Liver (tissue), 9 donors: Measurements from ENCODE around the gene IL21R. TPM values are rescaled to one million over a fixed set of nuclear protein-coding genes. Genes with fewer than 3 reads are reported as not detected.

Experiments
- DNase-seq: peaks from one replicate; pipeline ENCODE4 v3.0.0-alpha.2; 2017; ENCODE audit warnings: low spot score
- H3K27ac ChIP-seq, 2 donors: one replicate each; pipeline ENCODE4 v1.7.0; 2013; ENCODE audit warnings: inconsistent platforms in 2 of 2, low read length in 2 of 2, control low read depth in 1 of 2, low read depth in 1 of 2, mild to moderate bottlenecking in 1 of 2
- H3K27me3 ChIP-seq, 4 donors: one replicate each; pipeline versions ENCODE4 v1.6.1 to v1.7.0; 2013; ENCODE audit warnings: low read length in 3 of 4, inconsistent platforms in 1 of 4, mild to moderate bottlenecking in 1 of 4, moderate library complexity in 1 of 4; ENCODE audit not compliant: control insufficient read depth in 4 of 4, insufficient read depth in 4 of 4
- H3K36me3 ChIP-seq, 4 donors: one replicate each; pipeline versions ENCODE4 v1.6.1 to v1.7.0; 2013; ENCODE audit warnings: low read length in 3 of 4, mild to moderate bottlenecking in 3 of 4, low read depth in 1 of 4, moderate library complexity in 1 of 4; ENCODE audit not compliant: control insufficient read depth in 4 of 4, insufficient read depth in 3 of 4
- H3K4me1 ChIP-seq, 4 donors: one replicate each; pipeline versions ENCODE4 v1.6.1 to v1.7.0; 2013; ENCODE audit warnings: low read length in 3 of 4, mild to moderate bottlenecking in 3 of 4, moderate library complexity in 1 of 4; ENCODE audit not compliant: control insufficient read depth in 4 of 4, insufficient read depth in 4 of 4
- H3K4me3 ChIP-seq, 3 donors: one replicate each; pipeline versions ENCODE4 v1.6.1 to v1.7.0; 2013; ENCODE audit warnings: low read length in 3 of 3, control low read depth in 1 of 3, low read depth in 1 of 3, mild to moderate bottlenecking in 1 of 3
- H3K9ac ChIP-seq, 2 donors: one replicate each; pipeline ENCODE4 v1.7.0; 2013; ENCODE audit warnings: low read length in 2 of 2, mild to moderate bottlenecking in 2 of 2, moderate library complexity in 2 of 2, control low read depth in 1 of 2, low read depth in 1 of 2
- H3K9me3 ChIP-seq, 4 donors: one replicate each; pipeline versions ENCODE4 v1.6.1 to v1.7.0; 2013; ENCODE audit warnings: low read length in 3 of 4; ENCODE audit not compliant: control insufficient read depth in 4 of 4
- EGR1 ChIP-seq, 2 donors: IDR thresholded peaks; 2 replicates each; pipeline ENCODE4 v1.6.1; 2016 to 2018; ENCODE audit warnings: antibody characterized with exemption in 2 of 2, low read depth in 2 of 2
- FOXA1 ChIP-seq: IDR thresholded peaks from 2 replicates; pipeline ENCODE4 v1.6.1; 2016; ENCODE audit warnings: antibody characterized with exemption
- FOXA2 ChIP-seq: IDR thresholded peaks from 2 replicates; pipeline ENCODE4 v1.6.1; 2016; ENCODE audit warnings: antibody characterized with exemption
- HNF4G ChIP-seq: IDR thresholded peaks from 2 replicates; pipeline ENCODE4 v1.6.1; 2016; ENCODE audit warnings: antibody characterized with exemption
- JUND ChIP-seq, 2 donors: IDR thresholded peaks; 2 replicates each; pipeline ENCODE4 v1.6.1; 2016; ENCODE audit warnings: antibody characterized with exemption in 2 of 2
- NR2F2 ChIP-seq: IDR thresholded peaks from 2 replicates; pipeline ENCODE4 v1.6.1; 2016; ENCODE audit warnings: antibody characterized with exemption
- SP1 ChIP-seq: IDR thresholded peaks from 2 replicates; pipeline ENCODE4 v1.6.1; 2018; ENCODE audit warnings: antibody characterized with exemption, mild to moderate bottlenecking
- TAF1 ChIP-seq: conservative IDR thresholded peaks from 2 replicates; pipeline ENCODE4 v1.6.1; 2016; ENCODE audit warnings: antibody characterized with exemption, mild to moderate bottlenecking
- YY1 ChIP-seq: IDR thresholded peaks from 2 replicates; pipeline ENCODE4 v1.6.1; 2016; ENCODE audit warnings: antibody characterized with exemption, mild to moderate bottlenecking
- WGBS: extraction: QIAGEN DNeasy Blood & Tissue Kit; methylation state at CpG from one replicate; pipeline ENCODE4 v1.1.7; 2013; 5-methylcytosine and 5-hydroxymethylcytosine counted together
- polyA plus RNA-seq, 2 donors: library from polyadenylated mRNA; stranded (reverse) in 1 of 2; unstranded in 1 of 2; fragments of 200-250 nt in 1 of 2; fragments of >200 nt in 1 of 2; fragmentation: Nextera tagmentation in 1 of 2; extraction: Ambion mirVana in 1 of 2; gene quantifications; one replicate each; pipeline versions ENCODE4 v1.2.1 to v1.2.3, GENCODE V29; 2013 to 2015
- total RNA-seq, 2 donors: library from RNA; depleted of rRNA; stranded (reverse); fragments of >200 nt; gene quantifications; one replicate each; pipeline ENCODE4 v1.2.3, GENCODE V29; 2014
- TF ChIP-seq, protein P1 (sequence below): IDR thresholded peaks from 2 replicates; pipeline ENCODE4 v1.6.1; 2016; ENCODE audit warnings: antibody characterized with exemption
- TF ChIP-seq, protein P2 (sequence below): IDR thresholded peaks from 2 replicates; pipeline ENCODE4 v1.6.1; 2016; ENCODE audit warnings: antibody characterized with exemption, mild to moderate bottlenecking
- TF ChIP-seq, protein P3 (sequence below): fragments of 150-350 bp; IDR thresholded peaks from 2 replicates; pipeline ENCODE4 v1.5.1; 2017; ENCODE audit warnings: improper control_type of control experiment, low read depth, low read length; ENCODE audit not compliant: missing input control
- TF ChIP-seq, protein P4 (sequence below): IDR thresholded peaks from 2 replicates; pipeline ENCODE4 v1.6.1; 2016; ENCODE audit warnings: antibody characterized with exemption
- TF ChIP-seq, protein P5 (sequence below): IDR thresholded peaks from 2 replicates; pipeline ENCODE4 v1.6.1; 2016; ENCODE audit warnings: antibody characterized with exemption
- donor health status: healthy.
- donor health status: healthy.
- donor health status: healthy.
- donor health status: healthy.
- donor health status: healthy.

The IL21R gene
- total and polyA plus RNA-seq, 4 donors: 0.19 to 0.84 (median 0.39) TPM

DNA sequence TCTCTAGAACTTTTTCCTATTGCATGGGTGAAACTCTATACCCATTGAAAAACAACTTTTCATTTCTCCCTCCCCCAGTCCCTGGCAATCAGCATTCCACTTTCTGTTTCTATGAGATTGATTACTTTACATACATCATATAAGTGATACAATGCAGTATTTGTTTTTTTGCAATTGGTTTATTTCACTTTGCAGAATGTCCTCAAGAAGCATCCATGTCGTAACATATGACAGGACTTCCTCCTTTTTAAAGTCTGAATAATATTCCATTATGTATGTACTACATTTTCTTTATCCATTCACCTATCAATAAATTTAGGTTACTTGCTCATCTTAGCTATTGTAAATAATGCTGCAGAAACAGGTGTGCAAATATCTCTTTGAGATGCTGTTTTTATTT is 8.8 kb downstream of the IL21R start:
- Histone ChIP-seq H3K4me3 (no peak overlapping the region), H3K27ac (no peak overlapping the region), H3K36me3 (no peaks in the 10 kb centered on the region), H3K4me1 (no peaks in the 10 kb centered on the region), H3K9ac (no peak overlapping the region), H3K27me3 (no peaks in the 10 kb centered on the region), H3K9me3 (peaks cover 0 to 8% (median 0%) of the 10 kb centered on the region in 4 donors)
- DNase-seq: no peak
- WGBS: 75% methylated on average over 1 of the region's 1 CpG
- TF ChIP-seq NR2F2: no peak
- TF ChIP-seq FOXA1: no peak
- TF ChIP-seq, protein P1, sequence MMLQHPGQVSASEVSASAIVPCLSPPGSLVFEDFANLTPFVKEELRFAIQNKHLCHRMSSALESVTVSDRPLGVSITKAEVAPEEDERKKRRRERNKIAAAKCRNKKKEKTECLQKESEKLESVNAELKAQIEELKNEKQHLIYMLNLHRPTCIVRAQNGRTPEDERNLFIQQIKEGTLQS: no peak
- no peak for TF ChIP-seq SP1
- TF ChIP-seq YY1: no peak
- no peak for TF ChIP-seq FOXA2
- no peak for TF ChIP-seq EGR1 (IDR thresholded peaks at IDR 0.05; ENCODE audit: low read depth in 2 of 2)
- TF ChIP-seq, protein P2, sequence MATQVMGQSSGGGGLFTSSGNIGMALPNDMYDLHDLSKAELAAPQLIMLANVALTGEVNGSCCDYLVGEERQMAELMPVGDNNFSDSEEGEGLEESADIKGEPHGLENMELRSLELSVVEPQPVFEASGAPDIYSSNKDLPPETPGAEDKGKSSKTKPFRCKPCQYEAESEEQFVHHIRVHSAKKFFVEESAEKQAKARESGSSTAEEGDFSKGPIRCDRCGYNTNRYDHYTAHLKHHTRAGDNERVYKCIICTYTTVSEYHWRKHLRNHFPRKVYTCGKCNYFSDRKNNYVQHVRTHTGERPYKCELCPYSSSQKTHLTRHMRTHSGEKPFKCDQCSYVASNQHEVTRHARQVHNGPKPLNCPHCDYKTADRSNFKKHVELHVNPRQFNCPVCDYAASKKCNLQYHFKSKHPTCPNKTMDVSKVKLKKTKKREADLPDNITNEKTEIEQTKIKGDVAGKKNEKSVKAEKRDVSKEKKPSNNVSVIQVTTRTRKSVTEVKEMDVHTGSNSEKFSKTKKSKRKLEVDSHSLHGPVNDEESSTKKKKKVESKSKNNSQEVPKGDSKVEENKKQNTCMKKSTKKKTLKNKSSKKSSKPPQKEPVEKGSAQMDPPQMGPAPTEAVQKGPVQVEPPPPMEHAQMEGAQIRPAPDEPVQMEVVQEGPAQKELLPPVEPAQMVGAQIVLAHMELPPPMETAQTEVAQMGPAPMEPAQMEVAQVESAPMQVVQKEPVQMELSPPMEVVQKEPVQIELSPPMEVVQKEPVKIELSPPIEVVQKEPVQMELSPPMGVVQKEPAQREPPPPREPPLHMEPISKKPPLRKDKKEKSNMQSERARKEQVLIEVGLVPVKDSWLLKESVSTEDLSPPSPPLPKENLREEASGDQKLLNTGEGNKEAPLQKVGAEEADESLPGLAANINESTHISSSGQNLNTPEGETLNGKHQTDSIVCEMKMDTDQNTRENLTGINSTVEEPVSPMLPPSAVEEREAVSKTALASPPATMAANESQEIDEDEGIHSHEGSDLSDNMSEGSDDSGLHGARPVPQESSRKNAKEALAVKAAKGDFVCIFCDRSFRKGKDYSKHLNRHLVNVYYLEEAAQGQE: no peak
- TF ChIP-seq TAF1: no peak
- TF ChIP-seq, protein P3, sequence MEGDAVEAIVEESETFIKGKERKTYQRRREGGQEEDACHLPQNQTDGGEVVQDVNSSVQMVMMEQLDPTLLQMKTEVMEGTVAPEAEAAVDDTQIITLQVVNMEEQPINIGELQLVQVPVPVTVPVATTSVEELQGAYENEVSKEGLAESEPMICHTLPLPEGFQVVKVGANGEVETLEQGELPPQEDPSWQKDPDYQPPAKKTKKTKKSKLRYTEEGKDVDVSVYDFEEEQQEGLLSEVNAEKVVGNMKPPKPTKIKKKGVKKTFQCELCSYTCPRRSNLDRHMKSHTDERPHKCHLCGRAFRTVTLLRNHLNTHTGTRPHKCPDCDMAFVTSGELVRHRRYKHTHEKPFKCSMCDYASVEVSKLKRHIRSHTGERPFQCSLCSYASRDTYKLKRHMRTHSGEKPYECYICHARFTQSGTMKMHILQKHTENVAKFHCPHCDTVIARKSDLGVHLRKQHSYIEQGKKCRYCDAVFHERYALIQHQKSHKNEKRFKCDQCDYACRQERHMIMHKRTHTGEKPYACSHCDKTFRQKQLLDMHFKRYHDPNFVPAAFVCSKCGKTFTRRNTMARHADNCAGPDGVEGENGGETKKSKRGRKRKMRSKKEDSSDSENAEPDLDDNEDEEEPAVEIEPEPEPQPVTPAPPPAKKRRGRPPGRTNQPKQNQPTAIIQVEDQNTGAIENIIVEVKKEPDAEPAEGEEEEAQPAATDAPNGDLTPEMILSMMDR: no peak
- TF ChIP-seq, protein P4, sequence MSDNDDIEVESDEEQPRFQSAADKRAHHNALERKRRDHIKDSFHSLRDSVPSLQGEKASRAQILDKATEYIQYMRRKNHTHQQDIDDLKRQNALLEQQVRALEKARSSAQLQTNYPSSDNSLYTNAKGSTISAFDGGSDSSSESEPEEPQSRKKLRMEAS: no peak
- no peak for TF ChIP-seq HNF4G
- TF ChIP-seq, protein P5, sequence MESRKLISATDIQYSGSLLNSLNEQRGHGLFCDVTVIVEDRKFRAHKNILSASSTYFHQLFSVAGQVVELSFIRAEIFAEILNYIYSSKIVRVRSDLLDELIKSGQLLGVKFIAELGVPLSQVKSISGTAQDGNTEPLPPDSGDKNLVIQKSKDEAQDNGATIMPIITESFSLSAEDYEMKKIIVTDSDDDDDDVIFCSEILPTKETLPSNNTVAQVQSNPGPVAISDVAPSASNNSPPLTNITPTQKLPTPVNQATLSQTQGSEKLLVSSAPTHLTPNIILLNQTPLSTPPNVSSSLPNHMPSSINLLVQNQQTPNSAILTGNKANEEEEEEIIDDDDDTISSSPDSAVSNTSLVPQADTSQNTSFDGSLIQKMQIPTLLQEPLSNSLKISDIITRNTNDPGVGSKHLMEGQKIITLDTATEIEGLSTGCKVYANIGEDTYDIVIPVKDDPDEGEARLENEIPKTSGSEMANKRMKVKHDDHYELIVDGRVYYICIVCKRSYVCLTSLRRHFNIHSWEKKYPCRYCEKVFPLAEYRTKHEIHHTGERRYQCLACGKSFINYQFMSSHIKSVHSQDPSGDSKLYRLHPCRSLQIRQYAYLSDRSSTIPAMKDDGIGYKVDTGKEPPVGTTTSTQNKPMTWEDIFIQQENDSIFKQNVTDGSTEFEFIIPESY: no peak

DNA sequence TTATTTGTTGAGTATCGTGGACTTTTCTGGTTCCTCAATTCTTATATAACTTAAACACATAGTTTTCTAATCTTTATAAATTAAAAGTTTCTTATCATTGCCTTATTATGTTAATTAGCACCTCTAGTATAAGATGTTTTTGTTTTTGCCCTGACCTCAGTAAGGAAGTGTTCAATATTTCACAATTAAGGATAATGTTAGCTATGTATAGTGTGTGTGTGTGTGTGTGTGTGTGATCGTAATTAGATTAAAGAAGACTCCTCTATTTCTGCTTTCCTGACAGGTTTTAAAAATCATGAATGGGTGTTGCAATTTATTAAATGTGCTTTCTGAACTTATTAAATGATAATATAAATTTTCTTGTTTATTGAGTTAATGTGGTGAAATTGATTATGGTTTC is 12.0 kb downstream of the IL21R start:
- no peaks in the 10 kb centered on the region for H3K4me1 ChIP-seq
- TF ChIP-seq JUND (IDR thresholded peaks at IDR 0.05) (no peak), YY1 (no peak), SP1 (no peak)
- no peaks in the 10 kb centered on the region for H3K36me3 ChIP-seq
- H3K27me3 ChIP-seq: no peaks in the 10 kb centered on the region
- DNase-seq: no peak
- peaks cover 0 to 8% (median 0%) of the 10 kb centered on the region in 4 donors for H3K9me3 ChIP-seq
- no peak overlapping the region for H3K9ac ChIP-seq
- WGBS: 75% methylated on average over 2 of the region's 2 CpGs
- H3K27ac ChIP-seq: no peak overlapping the region
- no peak overlapping the region for H3K4me3 ChIP-seq
